Hypothalamus (tissue), 51 donors: Measurements from ENCODE around the gene FAM174A.
"Not testable (repeated sequence)": the region's sequence is repeated elsewhere in the genome, so short reads cannot be mapped to it uniquely, and the experiment has no call there.

Source experiments
- DNase-seq, 51 donors: peaks; one replicate each; lab custom pipeline; 2025; lab: John Stamatoyannopoulos, UW

FAM174A gene

GRCh38 chr5:100575815-100576214 is 40.6 kb downstream of the FAM174A start:
- DNase-seq = no peak

GRCh38 chr5:100576217-100576751 is 41.1 kb downstream of the FAM174A start:
- DNase-seq = no peak

GRCh38 chr5:100577506-100577905 is 42.3 kb downstream of the FAM174A start:
- DNase-seq = no peak

- DNase-seq = no peak
These were observed 48.9 kb downstream of the FAM174A start for GRCh38 chr5:100584069-100584468.

GRCh38 chr5:100584889-100585288 is 49.7 kb downstream of the FAM174A start:
- no peak for DNase-seq

GRCh38 chr5:100590867-100591266 is 55.7 kb downstream of the FAM174A start:
- no peak for DNase-seq

- DNase-seq = peak in 1 of 51 donors; percentile 18
These were observed 60.1 kb downstream of the FAM174A start for GRCh38 chr5:100595152-100595811.

- no peak for DNase-seq
These were observed 60.6 kb downstream of the FAM174A start for GRCh38 chr5:100595812-100596173.

- no peak for DNase-seq
These were observed 63.3 kb downstream of the FAM174A start for GRCh38 chr5:100598446-100598845.

- DNase-seq = no peak
These were observed 65.3 kb downstream of the FAM174A start for GRCh38 chr5:100600298-100600994.

- DNase-seq = no peak
These were observed 68.0 kb downstream of the FAM174A start for GRCh38 chr5:100603141-100603540.

- not testable (repeated sequence) for DNase-seq
These were observed 68.8 kb downstream of the FAM174A start for GRCh38 chr5:100604021-100604420.

GRCh38 chr5:100609594-100609993 is 74.4 kb downstream of the FAM174A start:
- no peak for DNase-seq

GRCh38 chr5:100614308-100614707 is 79.1 kb downstream of the FAM174A start:
- DNase-seq = no peak

- DNase-seq = no peak
These were observed 80.2 kb downstream of the FAM174A start for GRCh38 chr5:100615362-100615761.

- DNase-seq = no peak
These were observed 81.1 kb downstream of the FAM174A start for GRCh38 chr5:100616291-100616690.

- DNase-seq = no peak
These were observed 81.8 kb downstream of the FAM174A start for GRCh38 chr5:100616981-100617380.

- peak in 1 of 51 donors; percentile 16 for DNase-seq
These were observed 88.5 kb downstream of the FAM174A start for GRCh38 chr5:100623719-100624118.

GRCh38 chr5:100634937-100635534 is 99.9 kb downstream of the FAM174A start:
- no peak for DNase-seq
